Activated CD4-positive, alpha-beta T cell treated with anti-CD3 and anti-CD28 coated beads, Interleukin-2, amount 50 U/mL, for 48 hours (primary cell): ENCODE results near the gene SWT1.
"Not testable (repeated sequence)": the region's sequence is repeated elsewhere in the genome, so short reads cannot be mapped to it uniquely, and the experiment has no call there.

ENCODE experiments used
- DNase-seq, 2 experiments: peaks; one replicate each; pipeline ENCODE4 v3.0.0-alpha.2; 2020

SWT1 gene

GRCh38 chr1:185250063-185250462 lies 93.1 kb downstream of the SWT1 start:
- no peak for DNase-seq

- not testable (repeated sequence) for DNase-seq
Measured at GRCh38 chr1:185251928-185252327, 95.0 kb downstream of the SWT1 start.

DNA sequence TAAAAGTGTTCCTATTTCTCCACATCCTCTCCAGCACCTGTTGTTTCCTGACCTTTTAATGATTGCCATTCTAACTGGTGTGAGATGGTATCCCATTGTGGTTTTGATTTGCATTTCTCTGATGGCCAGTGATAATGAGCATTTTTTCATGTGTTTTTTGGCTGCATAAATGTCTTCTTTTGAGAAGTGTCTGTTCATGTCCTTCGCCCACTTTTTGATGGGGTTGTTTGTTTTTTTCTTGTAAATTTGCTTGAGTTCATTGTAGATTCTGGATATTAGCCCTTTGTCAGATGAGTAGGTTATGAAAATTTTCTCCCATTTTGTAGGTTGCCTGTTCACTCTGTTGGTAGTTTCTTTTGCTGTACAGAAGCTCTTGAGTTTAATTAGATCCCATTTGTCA lies 95.4 kb downstream of the SWT1 start:
- DNase-seq: not testable (repeated sequence)

- DNase-seq: not testable (repeated sequence)
Measured at GRCh38 chr1:185255595-185255994, 98.6 kb downstream of the SWT1 start.

- not testable (repeated sequence) for DNase-seq
Measured at GRCh38 chr1:185257116-185257949, 100.4 kb downstream of the SWT1 start.

- no peak for DNase-seq
Measured at GRCh38 chr1:185257950-185258208, 100.9 kb downstream of the SWT1 start.

DNA sequence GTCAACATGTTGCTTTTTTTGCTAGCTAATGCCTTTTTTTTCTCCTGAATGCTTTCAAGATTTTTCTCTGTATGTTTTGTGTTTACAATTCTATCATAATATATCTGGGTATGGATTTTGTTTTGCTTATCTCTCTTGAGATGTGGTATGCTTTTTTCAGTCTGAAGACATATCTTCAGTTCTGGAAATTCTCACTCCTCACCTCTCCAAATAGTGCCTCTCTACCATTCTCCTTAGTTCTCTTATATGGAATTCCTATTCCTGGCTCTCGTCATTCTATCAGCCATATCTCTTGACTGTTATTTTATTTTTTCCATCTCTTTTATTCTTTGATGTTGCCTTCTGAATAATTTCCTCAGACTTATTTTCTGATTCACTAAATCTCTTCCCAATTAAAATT lies 101.7 kb downstream of the SWT1 start:
- no peak for DNase-seq

GRCh38 chr1:185260611-185261010 lies 103.6 kb downstream of the SWT1 start:
- DNase-seq: no peak

DNA sequence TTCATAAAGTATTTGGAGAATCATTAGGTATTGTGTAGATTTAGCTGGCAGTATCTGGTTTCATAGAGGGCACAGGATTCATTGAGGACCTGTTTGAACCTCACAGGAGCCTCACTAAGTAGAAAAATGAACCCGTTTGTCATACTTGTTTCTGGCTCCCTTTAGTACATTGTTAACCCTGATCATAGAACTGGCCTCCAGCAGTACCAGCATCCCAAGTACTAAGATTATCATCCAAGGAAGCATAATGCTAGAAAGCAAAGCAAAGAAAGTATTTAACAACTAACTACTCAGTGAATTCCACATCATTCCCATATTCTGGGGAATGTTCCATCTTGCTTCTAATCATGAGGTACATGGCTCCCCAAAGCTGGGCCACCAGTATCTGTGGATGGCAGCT lies 105.2 kb downstream of the SWT1 start:
- DNase-seq: no peak

DNA sequence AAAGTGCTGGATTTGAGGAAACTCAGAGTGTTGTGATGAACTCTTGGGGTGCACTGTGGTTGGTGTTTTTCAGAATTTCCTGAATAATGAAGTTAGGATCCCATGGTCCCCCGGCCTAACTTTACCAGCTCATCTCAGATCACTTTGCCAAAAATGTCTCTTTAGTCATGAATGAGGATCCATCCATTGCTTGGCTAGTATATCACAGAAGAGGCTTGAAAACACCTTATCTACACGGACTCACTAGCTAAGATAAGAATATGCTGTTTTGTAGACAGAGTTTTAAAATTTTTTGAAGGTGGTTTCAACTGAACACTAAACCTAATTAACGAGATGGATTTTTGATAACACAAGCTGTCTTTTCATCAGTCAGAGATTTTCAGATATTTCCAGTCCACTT lies 106.3 kb downstream of the SWT1 start:
- no peak for DNase-seq

DNA sequence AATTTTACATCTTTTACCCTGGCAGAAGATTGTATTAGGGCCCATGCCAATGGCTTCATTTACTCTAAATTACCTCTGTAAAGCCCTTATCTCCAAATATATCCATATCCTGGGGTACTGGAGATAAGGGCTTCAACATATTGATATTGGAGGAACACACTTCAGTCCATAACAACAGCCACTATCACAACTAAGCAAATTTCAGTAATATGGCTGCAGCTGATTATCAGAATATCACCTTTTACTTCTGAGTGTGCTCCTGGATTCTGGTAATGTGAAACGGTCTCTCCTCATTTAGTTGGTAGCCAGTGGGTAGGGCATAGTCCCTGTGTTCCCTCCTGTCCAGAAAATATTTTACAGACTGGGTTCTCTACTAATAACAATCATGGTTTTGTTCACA lies 106.8 kb downstream of the SWT1 start:
- no peak for DNase-seq

GRCh38 chr1:185265314-185265713 lies 108.3 kb downstream of the SWT1 start:
- no peak for DNase-seq

DNA sequence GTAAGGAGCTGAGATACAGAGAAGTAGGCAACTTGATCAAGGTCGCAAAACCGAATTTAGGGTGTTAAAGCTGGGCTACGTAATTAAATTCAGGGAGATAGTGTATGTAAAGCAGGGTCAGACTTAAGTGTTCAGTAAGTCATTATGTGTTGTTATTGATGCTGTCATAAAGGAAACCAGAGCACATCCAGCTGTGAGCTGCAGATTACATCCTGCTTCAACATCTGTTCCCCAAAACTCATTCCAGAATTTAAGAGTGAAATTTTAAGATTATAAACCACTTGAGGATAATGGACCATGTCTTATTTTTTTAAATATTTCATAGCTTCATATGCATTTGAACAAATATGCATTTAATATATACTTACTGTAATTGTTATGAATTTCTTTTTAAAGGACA lies 110.3 kb downstream of the SWT1 start:
- DNase-seq: no peak

GRCh38 chr1:185267701-185268100 lies 110.7 kb downstream of the SWT1 start:
- DNase-seq: no peak

DNA sequence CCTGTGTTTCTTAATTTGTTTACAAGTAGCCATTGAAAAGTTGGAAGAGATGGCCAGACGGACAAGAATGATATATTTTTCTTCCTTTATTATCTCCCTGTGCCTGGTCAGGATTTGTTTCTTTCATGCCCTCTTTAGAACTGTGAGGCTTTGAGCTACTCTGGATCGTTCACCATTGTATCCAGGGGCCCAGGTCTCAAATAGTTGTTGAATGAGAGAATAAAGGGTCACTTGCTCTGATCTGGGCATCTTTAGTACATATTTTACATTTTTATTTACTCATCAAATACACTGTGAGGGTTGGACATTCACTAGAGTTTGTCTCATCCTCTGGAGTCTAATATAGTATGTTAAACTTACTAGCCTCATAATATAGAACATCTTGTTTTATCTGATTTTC lies 111.4 kb downstream of the SWT1 start:
- DNase-seq: no peak

DNA sequence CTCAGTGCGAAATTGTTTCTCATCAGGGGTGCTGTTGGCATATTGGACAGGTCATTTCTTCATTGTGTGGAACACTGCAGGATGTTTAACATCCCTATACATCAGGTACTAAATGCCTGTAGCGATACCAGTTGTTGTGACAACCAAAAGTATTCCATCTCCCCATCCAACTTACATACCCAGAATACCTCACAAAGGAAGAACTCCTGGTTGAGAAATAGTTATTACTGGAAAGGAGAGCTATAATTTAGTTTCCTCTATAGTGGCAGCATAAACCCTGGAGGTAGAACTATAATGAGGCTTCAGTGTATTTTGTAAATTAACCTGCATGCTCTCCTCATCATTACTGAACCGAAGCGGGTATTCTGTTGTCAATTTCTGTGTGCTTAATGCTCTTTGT lies 115.0 kb downstream of the SWT1 start:
- DNase-seq: no peak

GRCh38 chr1:185279571-185279970 lies 122.6 kb downstream of the SWT1 start:
- no peak for DNase-seq

DNA sequence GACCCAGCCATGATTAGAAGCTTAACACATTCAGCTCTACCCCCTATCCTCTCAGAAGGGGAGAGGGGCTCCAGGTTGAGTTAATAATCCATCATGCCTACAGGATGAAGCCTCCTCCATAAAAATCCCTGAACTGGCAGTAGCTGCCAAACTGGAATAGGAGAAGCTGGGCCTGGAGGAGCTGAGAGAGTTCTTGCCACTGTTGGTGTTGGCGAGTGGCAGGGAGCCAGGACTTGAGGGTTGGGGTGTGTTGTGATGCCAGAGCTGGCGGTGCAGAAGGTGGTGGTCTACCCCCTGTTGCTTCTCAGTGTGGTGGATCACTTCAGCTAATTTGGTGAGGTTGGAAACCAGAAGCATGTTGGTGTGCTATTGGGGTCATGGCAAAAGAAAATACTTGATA lies 123.6 kb downstream of the SWT1 start:
- no peak for DNase-seq

DNA sequence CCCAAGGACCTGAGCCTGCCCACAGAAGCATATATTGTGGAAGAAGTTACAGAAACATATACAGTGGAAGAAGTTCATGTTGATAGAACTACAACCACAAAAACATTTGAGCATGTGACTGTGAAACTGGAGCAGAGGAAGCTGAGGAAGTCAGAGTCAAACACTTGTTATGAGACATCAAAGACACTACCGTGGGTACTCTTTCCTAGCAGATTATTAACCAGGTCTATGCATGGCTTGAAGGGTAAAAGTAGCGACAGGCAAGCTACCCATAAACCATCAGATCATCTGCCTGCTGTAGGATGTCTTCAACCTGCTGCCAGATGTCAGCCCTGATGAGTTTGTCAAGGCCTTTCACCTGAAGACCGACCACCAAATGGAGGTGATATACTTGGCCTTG lies 124.3 kb downstream of the SWT1 start:
- no peak for DNase-seq

DNA sequence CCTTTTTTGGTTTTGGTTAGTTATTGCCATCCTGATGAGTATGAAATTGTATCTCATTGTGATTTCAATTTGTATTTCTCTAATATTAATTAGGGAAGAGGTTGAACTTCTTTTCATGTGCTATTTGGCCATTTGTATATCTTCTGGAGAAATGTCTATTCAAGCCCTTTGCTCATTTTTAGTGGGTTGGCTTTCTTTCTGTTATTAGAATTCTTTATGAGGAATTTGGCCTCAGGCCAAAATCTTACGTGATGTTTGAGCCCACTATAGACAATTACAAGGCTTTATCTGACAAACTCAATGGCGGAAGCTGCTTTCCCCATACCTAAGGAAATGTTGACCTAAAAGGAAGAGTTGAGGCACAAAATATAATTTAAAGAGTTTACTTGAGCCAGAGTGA lies 127.1 kb downstream of the SWT1 start:
- DNase-seq: no peak

DNA sequence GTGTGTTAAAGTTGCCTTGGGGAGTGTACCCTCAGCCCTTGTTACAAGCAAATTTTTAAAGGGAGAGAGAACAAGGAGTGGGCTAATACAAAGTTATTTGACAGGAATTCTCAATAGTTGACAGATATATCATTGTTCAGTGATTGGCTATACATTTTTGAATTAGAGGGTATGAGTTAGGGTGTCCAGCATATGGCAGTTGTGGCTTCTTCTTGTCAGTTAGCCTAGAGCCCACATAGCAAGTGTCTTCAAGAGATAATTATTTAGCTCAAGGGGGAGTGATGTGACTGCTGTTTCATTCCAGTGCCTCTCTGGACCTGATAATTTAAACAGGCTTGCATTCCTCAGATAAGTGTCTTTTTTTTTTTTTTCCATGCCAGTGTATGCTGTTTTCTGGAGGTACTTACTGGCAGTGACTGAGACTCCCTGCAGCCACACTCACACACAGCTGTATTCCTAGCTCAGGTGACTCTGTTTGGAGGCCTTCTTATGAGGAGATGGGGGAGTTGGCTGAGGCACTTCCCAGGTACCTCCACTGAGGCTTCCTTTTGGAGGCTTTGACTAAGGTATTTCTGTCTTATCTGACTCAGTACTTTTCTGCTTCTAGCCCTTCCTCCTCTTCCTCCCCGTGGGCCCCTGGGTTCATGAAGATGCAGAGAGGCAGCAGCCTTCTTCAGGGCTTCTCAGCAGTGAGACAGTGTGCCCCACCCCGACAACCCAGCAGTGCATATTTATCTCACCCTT lies 127.7 kb downstream of the SWT1 start:
- no peak for DNase-seq

DNA sequence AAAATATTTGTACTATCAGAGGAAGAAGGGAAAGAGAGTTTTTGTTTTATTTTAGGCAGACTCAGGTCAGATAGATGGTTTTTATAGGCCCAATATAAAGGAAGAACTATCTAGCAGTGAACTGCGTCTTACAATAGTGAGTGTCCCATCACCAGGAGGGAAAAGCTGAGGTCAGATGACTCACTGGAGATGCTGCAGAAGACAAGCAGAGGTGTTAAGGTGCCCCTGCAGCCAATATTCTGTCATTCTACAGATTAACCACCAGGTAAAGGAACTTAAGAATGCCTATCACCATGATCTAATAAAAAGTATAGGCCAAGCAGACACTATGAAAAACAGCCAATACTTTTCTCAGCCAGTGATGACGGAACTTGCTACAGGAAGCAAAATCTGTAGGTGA lies 130.5 kb downstream of the SWT1 start:
- no peak for DNase-seq

DNA sequence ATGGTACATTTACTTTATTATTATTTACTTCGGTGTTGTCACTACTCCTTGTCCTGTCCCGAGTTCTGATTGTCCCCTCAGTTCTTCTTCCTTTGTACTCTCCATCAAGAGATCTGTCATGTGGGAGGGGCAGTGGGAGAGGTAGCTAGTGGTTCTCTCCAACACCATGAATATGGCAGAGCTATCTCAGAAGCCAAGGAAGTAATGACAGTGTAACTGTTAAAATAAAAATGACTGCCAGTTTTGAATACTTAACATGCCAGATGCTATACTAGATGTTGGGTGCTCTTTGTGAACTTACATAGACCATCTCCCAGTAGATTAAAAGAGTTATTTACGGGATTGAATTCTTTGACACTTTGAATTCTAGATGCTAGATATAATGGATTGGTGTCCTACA lies 131.5 kb downstream of the SWT1 start:
- no peak for DNase-seq

DNA sequence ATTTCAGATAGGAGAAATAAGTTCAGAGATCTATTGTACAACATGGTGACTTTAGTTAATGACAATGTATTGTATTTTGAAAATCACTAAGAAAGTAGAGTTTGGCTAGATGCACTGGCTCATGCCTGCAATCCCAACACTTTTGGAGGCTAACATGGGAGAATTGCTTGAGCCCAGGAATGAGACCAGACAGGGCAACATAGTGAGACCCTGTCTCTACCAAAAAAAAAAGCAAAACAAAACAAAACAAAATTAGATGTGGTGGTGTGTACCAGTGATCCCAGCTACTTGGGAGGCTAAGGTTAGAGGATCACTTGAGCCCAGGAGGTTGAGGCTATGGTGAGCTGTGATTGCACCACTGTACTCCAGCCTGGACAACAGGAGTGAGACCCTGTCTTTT lies 132.9 kb downstream of the SWT1 start:
- no peak for DNase-seq

- no peak for DNase-seq
Measured at GRCh38 chr1:185291159-185291558, 134.2 kb downstream of the SWT1 start.
